NCI-H446 treated with DMSO at 0.1 percent for 48 hours (cell line): ENCODE data around the gene AGTRAP.

ENCODE experiments used
- DNase-seq: peaks from one replicate; lab custom pipeline; 2025; lab: John Stamatoyannopoulos, UW

The AGTRAP gene

DNA sequence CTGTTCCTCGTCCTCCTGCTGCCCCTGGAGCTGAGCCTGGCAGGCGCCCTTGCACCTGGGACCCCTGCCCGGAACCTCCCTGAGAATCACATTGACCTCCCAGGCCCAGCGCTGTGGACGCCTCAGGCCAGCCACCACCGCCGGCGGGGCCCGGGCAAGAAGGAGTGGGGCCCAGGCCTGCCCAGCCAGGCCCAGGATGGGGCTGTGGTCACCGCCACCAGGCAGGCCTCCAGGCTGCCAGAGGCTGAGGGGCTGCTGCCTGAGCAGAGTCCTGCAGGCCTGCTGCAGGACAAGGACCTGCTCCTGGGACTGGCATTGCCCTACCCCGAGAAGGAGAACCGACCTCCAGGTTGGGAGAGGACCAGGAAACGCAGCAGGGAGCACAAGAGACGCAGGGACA, 29.6 kb upstream of the AGTRAP start:
- no peak for DNase-seq

- peak; percentile 17 for DNase-seq
These were observed 28.2 kb upstream of the AGTRAP start for GRCh38 chr1:11707621-11708276.

GRCh38 chr1:11708554-11709350, 27.2 kb upstream of the AGTRAP start:
- no peak for DNase-seq

GRCh38 chr1:11711490-11711889, 24.4 kb upstream of the AGTRAP start:
- no peak for DNase-seq

- no peak for DNase-seq
These were observed 23.7 kb upstream of the AGTRAP start for GRCh38 chr1:11712285-11712684.

DNA sequence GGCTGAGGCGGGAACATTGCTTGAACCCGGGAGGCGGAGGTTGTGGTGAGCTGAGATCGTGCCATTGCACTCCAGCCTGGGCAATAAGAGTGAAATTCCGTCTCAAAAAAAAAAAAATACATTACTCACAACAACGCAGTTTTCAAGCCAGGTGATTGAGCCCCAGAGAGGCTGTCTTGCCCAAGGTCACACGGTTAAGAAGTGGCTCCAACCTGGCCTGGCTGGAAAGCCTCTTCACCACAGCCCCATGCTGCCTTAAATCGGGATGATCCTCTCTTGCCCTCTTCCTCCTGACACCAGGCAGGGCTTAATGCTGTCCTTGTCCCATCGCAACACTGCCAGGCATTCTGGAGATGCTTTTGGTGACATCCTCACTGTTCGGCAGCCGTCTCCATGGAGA, 22.8 kb upstream of the AGTRAP start:
- DNase-seq, result no peak

GRCh38 chr1:11714831-11715575, 20.9 kb upstream of the AGTRAP start:
- DNase-seq, result no peak

GRCh38 chr1:11719313-11720032, 16.5 kb upstream of the AGTRAP start:
- peak; percentile 27 for DNase-seq

GRCh38 chr1:11720033-11720376, 15.9 kb upstream of the AGTRAP start:
- DNase-seq, result no peak

DNA sequence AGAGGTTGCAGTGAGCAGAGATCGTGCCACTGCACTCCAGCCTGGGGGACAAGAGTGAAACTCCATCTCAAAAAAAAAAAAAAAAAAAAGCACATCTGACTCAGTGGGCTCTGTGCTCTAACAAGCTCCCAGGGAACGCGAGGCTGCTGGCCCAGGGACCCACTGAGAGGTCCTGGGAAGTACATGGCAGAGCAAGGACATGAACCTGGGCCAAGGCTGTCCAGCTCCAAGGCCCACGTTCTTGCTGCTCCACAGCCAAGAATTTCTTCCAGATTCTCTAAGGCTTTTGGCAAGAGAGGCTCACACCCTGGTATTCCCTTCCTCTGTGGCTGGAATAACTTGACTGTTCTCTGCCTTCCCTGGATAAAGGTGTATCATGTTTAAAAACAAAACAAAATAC, 15.4 kb upstream of the AGTRAP start:
- no peak for DNase-seq

DNA sequence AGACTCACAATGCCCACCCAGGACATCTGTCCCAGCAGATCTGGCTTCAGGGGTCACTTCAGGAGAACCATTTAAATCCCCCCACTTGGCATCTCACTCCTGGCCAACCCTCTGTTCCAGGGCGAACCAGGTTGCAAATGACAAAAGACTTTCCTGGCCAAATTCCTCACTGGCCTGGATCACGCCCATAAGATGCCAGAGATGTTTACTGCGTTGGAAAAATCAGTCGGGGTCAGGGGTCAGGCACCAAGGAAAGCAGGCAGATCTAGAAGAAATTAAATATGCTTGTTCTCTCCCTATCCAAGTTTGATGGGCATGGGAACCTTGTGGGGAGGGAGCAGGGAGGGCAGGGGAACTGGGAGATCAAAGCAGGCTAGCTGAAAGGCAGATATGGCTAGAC, 14.6 kb upstream of the AGTRAP start:
- DNase-seq, result no peak

GRCh38 chr1:11722538-11722937, 13.4 kb upstream of the AGTRAP start:
- no peak for DNase-seq

- DNase-seq, result no peak
These were observed 10.3 kb upstream of the AGTRAP start for GRCh38 chr1:11725616-11726015.

GRCh38 chr1:11727119-11727518, 8.8 kb upstream of the AGTRAP start:
- no peak for DNase-seq

DNA sequence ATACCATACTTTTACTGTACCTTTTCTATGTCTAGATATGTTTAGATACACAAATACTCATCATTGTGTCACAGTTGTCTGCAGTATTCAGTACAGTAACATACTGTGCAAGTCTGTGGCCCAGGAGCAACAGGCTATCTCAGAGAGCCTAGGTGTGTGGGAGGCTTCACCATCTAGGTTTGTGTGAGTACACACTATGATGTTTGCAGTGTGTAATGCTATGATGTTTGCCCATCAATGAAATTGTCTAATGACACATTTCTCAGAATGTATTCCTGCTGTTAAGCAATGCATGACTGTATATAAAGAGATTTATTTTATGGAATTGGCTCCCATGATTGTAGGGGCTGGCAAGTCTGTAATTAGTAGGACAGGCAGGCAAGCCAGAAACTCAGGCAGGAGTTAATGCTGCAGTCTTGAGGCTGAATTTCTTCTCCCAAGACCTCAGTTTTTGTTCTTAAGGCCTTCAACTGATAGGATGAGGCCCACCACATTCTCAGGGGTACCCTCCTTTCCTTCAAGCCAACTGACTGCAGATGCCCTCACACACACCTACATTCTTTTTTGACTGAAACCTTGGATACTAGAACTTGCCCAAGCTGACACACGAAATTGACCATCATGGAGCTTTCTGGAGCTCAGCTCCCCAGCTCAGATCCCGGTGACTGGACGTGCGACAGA, 7.7 kb upstream of the AGTRAP start:
- DNase-seq, result no peak

DNA sequence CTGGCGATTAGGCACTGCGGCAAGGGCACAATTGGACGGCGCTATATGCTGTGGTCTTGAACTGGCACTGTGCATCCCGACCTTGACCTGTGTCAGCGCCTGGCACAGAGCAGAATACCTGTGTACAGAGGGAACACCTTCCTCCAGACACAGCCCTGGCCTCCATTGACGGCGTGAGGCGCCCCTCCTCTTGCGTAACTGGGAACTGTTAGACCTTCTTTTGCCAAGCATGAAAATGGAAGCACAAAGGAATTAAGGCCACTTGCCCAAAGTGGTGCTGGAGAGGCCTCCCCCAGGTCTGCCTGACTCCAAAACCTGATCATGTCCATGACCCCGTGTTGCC, 6.8 kb upstream of the AGTRAP start:
- DNase-seq, result no peak

- DNase-seq, result no peak
These were observed 6.2 kb upstream of the AGTRAP start for GRCh38 chr1:11729498-11730428.

DNA sequence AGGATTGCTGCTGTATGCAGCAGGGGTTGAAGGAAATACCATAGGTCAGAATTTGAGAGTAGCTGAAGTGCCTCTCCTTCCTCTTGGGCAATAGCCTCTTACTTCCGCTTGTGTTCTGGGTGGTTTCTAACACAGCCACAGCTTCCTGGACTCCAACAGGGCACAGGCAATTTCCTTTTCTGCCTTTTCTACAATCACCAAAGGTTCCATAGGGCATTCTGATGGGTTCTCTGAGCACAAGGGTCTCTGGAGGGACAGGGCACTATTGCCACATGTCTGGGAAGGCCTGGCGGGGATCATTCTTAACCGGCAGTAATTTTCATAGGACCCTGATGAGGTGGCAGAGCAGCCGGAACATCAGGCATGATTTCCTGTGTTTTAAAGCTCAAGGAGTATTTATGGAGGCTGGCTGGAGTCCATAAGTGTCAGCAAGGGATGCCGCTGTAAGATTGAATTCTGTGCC, 5.5 kb upstream of the AGTRAP start:
- DNase-seq, result no peak

GRCh38 chr1:11731691-11732283, 4.1 kb upstream of the AGTRAP start:
- DNase-seq, result no peak

DNA sequence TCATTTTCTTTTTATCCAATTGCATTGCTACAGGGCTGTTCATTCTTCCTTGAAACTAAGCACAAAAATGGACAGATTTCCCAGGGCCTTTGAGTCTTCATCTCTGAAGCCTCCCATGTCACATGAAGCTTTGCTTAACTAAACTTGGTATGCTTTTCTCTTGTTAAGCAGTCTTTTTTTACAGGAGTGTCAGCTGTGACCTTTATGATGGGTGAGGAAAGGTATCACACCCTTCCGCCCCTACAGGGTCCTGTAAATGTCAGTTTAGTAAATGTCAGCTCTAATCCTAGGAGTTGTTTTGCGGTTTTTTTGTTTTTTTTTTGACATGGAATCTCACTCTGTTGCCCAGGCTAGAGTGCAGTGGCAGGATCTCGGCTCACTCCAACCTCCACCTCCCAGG, 2.6 kb upstream of the AGTRAP start:
- DNase-seq, result no peak

DNA sequence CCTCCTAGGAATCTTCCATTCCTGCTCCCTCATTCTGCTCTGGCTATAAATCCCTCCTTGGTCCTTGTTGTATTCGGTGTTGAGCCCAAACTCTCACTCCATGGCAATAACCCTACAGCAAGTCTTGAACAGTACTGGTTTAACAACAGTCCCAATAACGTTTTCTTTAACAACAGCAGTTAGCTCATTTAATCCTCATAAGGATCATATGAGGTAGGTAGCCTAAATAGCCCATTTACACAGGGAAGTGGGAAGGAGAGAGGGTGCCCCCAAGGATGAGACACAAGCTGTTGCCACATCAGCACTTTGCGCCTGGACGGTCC, 444 bp upstream of the AGTRAP start:
- DNase-seq, result no peak
